ENCODE data around the gene PTPRO.

PTPRO gene

DNA sequence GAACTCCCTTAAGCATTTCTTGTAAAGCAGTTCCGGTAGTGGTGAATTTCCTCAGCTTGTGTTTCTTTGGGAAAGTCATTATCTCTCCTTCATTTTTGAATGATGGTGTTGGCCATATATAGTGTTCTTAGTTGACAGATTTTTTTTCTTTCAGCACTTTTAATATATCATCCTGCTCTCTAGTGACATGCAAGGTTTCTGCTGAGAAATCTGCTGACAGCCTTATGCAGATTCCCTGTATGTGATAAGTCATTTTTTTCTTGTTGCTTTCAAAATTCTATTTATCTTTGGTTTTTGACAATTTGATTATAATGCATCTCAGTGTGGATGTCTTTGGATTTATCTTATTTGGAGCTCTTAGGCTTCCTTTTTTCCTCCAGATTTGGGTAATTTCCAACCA lies 135.7 kb downstream of the PTPRO start:
- H3K27ac Mint-ChIP-seq: no peak overlapping the region
- H3K9me3 Mint-ChIP-seq: peaks cover 17 to 26% of the 10 kb centered on the region in 2 donors
- ATAC-seq (no peak), DNase-seq (no peak)
- H3K27me3 Mint-ChIP-seq: peaks cover 10% of the 10 kb centered on the region
- H3K4me1 Mint-ChIP-seq: peaks cover 6% of the 10 kb centered on the region
- no peak overlapping the region for H3K4me3 Mint-ChIP-seq

DNA sequence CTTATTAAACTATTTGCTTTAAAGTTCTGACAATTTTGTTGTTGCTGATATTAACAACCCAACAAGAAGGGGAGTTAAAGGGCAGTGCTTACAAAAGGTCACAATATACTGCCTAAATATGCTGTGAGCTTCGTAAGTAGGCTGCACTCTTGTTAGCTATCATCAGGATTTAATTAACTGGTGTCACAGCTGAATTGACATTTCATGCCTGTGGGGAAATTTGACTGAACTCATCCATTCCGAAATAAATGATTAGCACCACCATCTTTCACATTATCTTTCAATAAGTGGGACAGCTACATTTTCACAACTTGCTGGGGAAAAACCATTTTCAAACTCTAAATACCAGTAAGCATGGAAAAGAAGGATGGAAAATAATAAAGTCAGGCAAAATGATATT lies 146.6 kb downstream of the PTPRO start:
- no peak for DNase-seq
- Mint-ChIP-seq H3K4me1 (no peaks in the 10 kb centered on the region), H3K27ac (no peak overlapping the region), H3K27me3 (peaks cover 25% of the 10 kb centered on the region), H3K4me3 (no peak overlapping the region), H3K9me3 (no peaks in the 10 kb centered on the region)
- ATAC-seq: no peak

GRCh38 chr12:15469356-15469755 lies 147.0 kb downstream of the PTPRO start:
- Mint-ChIP-seq H3K27ac (no peak overlapping the region), H3K4me3 (no peak overlapping the region), H3K27me3 (peaks cover 25% of the 10 kb centered on the region), H3K9me3 (no peaks in the 10 kb centered on the region), H3K4me1 (no peaks in the 10 kb centered on the region)
- no peak for DNase-seq
- ATAC-seq: no peak

GRCh38 chr12:15472036-15472435 lies 149.7 kb downstream of the PTPRO start:
- DNase-seq: no peak
- no peak for ATAC-seq
- H3K9me3 Mint-ChIP-seq: no peaks in the 10 kb centered on the region
- H3K27ac Mint-ChIP-seq: no peak overlapping the region
- peaks cover 17% of the 10 kb centered on the region for H3K27me3 Mint-ChIP-seq
- H3K4me1 Mint-ChIP-seq: no peaks in the 10 kb centered on the region
- H3K4me3 Mint-ChIP-seq: no peak overlapping the region

DNA sequence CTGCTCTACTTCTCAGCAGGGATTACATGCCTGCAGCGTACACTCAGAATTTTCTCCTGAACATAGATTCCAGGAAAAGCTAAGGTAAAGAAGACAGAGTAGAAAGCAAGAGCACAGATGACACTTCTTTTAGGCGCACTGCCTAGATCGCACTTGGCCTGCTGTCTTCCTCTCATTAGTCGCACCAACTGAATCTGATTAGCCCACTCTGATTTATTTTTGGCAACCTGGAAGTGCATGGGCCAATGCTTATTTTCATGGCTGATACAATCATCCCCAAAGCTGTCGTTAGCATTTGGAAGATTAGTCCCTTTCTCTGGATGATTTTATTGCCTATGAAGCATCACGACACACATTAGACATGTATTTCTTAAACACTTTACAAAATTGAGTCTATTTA lies 152.5 kb downstream of the PTPRO start:
- Mint-ChIP-seq H3K27me3 (no peaks in the 10 kb centered on the region), H3K9me3 (no peaks in the 10 kb centered on the region), H3K4me1 (no peaks in the 10 kb centered on the region), H3K27ac (no peak overlapping the region), H3K4me3 (no peak overlapping the region)
- no peak for DNase-seq
- ATAC-seq: no peak

GRCh38 chr12:15477761-15478160 lies 155.5 kb downstream of the PTPRO start:
- Mint-ChIP-seq H3K4me3 (no peak overlapping the region), H3K9me3 (no peaks in the 10 kb centered on the region), H3K27ac (no peak overlapping the region), H3K4me1 (no peaks in the 10 kb centered on the region), H3K27me3 (no peaks in the 10 kb centered on the region)
- ATAC-seq (no peak), DNase-seq (no peak)

- H3K9me3 Mint-ChIP-seq: no peaks in the 10 kb centered on the region
- DNase-seq: no peak
- H3K27me3 Mint-ChIP-seq: peaks cover 6% of the 10 kb centered on the region
- no peaks in the 10 kb centered on the region for H3K4me1 Mint-ChIP-seq
- H3K4me3 Mint-ChIP-seq: no peak overlapping the region
- H3K27ac Mint-ChIP-seq: no peak overlapping the region
- ATAC-seq: no peak
These were observed 159.5 kb downstream of the PTPRO start for GRCh38 chr12:15481846-15482245.

DNA sequence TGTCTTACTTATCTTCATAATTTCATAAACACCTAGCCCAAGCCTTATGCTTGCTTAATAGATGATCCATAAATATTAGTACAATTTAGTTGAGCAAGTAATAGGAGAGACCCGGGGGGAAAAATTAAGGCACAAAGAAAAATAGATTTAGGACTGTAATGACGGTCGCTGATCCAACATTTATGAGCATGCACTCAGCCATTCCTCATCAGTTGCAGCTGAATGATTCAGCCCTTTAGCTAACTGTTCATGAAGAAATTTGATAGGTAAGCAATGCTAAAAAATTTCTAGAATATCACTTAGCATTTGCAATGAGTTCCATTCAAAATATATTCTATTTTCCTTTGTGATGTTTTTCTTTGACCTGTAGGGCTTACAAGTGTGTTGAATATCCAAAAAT lies 163.2 kb downstream of the PTPRO start:
- Mint-ChIP-seq H3K27me3 (peaks cover 6% of the 10 kb centered on the region), H3K4me3 (no peak overlapping the region), H3K9me3 (no peaks in the 10 kb centered on the region), H3K4me1 (no peaks in the 10 kb centered on the region), H3K27ac (no peak overlapping the region)
- DNase-seq (no peak), ATAC-seq (no peak)

DNA sequence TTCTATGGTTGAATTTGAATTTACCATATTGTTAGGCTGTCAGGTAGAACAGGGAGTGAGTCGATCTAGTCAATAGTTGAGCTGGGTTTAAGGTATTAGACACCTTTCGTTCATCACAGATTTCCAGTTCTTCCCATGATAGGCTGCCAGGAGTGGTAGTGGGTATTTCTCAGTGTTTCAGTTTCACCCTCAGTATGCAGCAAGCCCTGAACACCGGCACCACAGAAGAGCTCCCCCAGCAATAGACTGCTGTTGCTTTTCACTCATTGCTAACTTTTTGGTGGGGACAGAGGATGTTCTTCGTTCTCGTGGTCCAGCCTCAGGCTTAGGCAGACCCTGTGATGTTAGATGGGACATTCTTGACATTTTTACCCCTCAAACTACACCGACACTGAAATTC lies 164.6 kb downstream of the PTPRO start:
- ATAC-seq (no peak), DNase-seq (no peak)
- Mint-ChIP-seq H3K4me3 (no peak overlapping the region), H3K4me1 (no peaks in the 10 kb centered on the region), H3K27ac (no peak overlapping the region), H3K9me3 (peaks cover 0 to 1% of the 10 kb centered on the region in 2 donors), H3K27me3 (peaks cover 6% of the 10 kb centered on the region)

DNA sequence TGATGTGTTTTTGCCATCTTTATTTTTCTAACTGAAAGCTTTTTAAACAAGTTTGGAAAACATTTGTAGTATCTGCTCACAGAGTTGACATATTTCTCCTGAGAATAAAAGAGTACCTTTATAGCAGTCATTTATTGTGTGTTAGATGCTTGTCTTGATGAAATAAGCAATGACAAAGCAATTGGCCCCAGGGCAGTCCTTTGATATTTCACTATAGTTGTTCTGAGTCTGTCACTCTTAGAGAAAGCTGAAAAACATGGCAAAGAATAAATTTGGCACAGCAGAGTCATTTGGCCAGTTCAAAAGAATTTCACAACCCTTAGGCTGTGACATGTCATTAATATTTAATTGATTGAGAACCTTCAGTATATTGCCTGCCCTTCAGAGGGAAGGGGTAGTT lies 166.2 kb downstream of the PTPRO start:
- Mint-ChIP-seq H3K4me1 (no peaks in the 10 kb centered on the region), H3K27me3 (peaks cover 13% of the 10 kb centered on the region), H3K9me3 (peaks cover 0 to 9% of the 10 kb centered on the region in 2 donors), H3K27ac (no peak overlapping the region), H3K4me3 (no peak overlapping the region)
- DNase-seq (no peak), ATAC-seq (no peak)

- peaks cover 8% of the 10 kb centered on the region for H3K4me1 Mint-ChIP-seq
- H3K9me3 Mint-ChIP-seq: peaks cover 0 to 9% of the 10 kb centered on the region in 2 donors
- no peak overlapping the region for H3K27ac Mint-ChIP-seq
- DNase-seq (no peak), ATAC-seq (no peak)
- H3K4me3 Mint-ChIP-seq: no peak overlapping the region
- H3K27me3 Mint-ChIP-seq: peaks cover 30% of the 10 kb centered on the region
These were observed 172.2 kb downstream of the PTPRO start for GRCh38 chr12:15494329-15495046.

GRCh38 chr12:15495746-15496145 lies 173.4 kb downstream of the PTPRO start:
- H3K4me1 Mint-ChIP-seq: peaks cover 8% of the 10 kb centered on the region
- no peak for DNase-seq
- ATAC-seq: no peak
- peaks cover 38% of the 10 kb centered on the region for H3K27me3 Mint-ChIP-seq
- H3K9me3 Mint-ChIP-seq: peaks cover 0 to 9% of the 10 kb centered on the region in 2 donors
- no peak overlapping the region for H3K27ac Mint-ChIP-seq
- H3K4me3 Mint-ChIP-seq: no peak overlapping the region

DNA sequence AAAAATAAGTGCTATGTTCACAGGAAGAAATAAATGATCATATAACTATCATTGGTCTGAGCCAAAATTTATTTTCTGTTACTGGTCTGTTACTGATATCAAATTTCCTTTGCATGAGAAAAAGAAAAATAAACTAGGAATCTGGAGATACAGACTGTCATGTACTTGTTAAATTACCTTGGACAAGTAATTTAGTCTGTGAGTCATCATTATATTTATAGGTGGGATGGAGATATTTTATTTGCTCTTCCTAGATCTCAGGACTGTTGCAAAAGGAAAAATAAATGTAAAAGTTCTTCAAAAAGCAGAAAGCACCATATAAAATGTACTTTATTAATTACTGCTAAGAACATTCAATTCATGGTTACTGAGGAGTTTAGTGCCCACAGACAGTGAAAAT lies 174.4 kb downstream of the PTPRO start:
- Mint-ChIP-seq H3K27me3 (peaks cover 38% of the 10 kb centered on the region), H3K9me3 (peaks cover 0 to 9% of the 10 kb centered on the region in 2 donors), H3K4me3 (no peak overlapping the region), H3K4me1 (peaks cover 8% of the 10 kb centered on the region), H3K27ac (no peak overlapping the region)
- DNase-seq: no peak
- no peak for ATAC-seq

DNA sequence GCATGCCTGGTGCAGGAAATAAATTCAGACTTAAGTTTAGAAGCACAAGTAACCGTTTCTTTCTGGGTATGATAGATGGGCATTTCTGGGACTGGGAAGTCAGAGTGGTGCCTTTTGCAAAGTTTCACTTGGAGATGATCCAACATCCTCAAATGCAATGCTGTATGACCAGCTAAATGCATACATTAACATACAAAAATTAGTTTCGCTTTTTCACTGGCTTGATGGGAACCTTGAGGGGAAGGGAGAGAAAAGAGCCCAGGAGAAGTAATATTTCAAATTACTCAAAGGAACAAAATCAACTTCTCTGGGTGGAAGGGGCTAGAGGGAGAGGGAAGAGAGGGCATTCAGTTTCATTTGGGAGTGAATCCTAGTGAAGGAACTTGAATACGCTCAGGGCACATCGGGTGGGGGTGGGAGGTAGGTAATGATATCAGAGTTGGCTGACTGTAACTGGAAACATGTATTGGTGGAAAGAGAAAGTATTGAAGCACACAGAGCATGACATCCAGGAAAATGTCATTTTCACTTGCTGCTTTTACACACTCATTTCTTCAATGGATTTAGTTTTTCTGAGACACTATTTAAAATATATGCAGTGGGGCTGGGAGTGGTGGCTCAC lies 175.5 kb downstream of the PTPRO start:
- Mint-ChIP-seq H3K9me3 (peaks cover 0 to 5% of the 10 kb centered on the region in 2 donors), H3K27ac (peak overlapping the region in 1 of 2 donors; percentile 74), H3K4me1 (peaks cover 8% of the 10 kb centered on the region), H3K4me3 (no peak overlapping the region), H3K27me3 (peaks cover 38% of the 10 kb centered on the region)
- DNase-seq: no peak
- no peak for ATAC-seq

- DNase-seq (no peak), ATAC-seq (no peak)
- no peak overlapping the region for H3K4me3 Mint-ChIP-seq
- H3K27ac Mint-ChIP-seq: no peak overlapping the region
- H3K27me3 Mint-ChIP-seq: peaks cover 41% of the 10 kb centered on the region
- H3K9me3 Mint-ChIP-seq: no peaks in the 10 kb centered on the region
- peaks cover 8% of the 10 kb centered on the region for H3K4me1 Mint-ChIP-seq
These were observed 179.9 kb downstream of the PTPRO start for GRCh38 chr12:15502211-15502610.

DNA sequence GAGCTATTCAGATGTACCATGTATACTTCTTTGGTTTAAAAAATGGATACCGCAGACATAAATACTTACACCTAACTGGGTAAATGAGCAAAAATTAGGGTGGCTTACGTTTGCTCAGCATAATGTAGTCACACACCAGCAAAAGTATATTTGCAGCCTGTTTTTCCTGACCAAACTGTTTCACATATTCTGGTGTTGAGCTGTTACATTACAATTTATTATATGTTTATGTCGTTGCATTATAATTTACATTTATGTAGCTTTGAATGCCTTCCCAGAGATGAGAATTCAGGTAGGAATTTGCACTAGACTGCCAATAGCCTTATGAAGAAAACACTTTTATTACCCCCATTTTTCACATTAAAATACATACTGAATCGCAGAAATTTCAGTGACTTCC lies 183.3 kb downstream of the PTPRO start:
- no peaks in the 10 kb centered on the region for H3K9me3 Mint-ChIP-seq
- no peak overlapping the region for H3K27ac Mint-ChIP-seq
- H3K27me3 Mint-ChIP-seq: peaks cover 36% of the 10 kb centered on the region
- no peak for ATAC-seq
- H3K4me3 Mint-ChIP-seq: no peak overlapping the region
- no peak for DNase-seq
- no peaks in the 10 kb centered on the region for H3K4me1 Mint-ChIP-seq

DNA sequence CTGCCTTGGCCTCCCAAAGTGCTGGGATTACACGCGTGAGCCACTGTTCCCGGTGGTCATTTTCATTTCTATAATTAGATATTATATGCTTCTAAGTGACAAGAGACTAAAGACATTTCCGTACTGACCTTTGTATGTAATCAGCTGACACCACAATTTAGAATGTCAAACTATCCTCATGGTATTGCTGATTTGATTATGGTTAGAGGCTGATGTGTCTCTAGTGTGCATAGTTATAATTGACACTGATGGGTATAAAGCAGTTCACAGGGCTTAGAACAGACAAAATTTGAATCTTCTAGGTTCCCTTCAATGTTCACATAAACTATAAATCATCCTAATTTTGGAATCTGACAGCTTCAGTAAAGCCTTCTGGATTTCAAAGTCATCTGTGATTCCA lies 192.7 kb downstream of the PTPRO start:
- no peak for DNase-seq
- Mint-ChIP-seq H3K4me1 (no peaks in the 10 kb centered on the region), H3K27me3 (peaks cover 28% of the 10 kb centered on the region), H3K4me3 (no peak overlapping the region), H3K27ac (no peak overlapping the region), H3K9me3 (no peaks in the 10 kb centered on the region)
- ATAC-seq: no peak

All from stimulated activated naive CD8-positive, alpha-beta T cell treated with anti-CD3 and anti-CD28 coated beads, Interleukin-15, amount 100 ng/mL, for 72 hours (primary cell).